ENCODE results near the gene SPON2.

The SPON2 gene

GRCh38 chr4:1208970-1209704, 36.8 kb upstream of the SPON2 start:
- no peak for DNase-seq (ENCODE audit: low read depth in 2 of 2, low spot score in 1 of 2)

DNA sequence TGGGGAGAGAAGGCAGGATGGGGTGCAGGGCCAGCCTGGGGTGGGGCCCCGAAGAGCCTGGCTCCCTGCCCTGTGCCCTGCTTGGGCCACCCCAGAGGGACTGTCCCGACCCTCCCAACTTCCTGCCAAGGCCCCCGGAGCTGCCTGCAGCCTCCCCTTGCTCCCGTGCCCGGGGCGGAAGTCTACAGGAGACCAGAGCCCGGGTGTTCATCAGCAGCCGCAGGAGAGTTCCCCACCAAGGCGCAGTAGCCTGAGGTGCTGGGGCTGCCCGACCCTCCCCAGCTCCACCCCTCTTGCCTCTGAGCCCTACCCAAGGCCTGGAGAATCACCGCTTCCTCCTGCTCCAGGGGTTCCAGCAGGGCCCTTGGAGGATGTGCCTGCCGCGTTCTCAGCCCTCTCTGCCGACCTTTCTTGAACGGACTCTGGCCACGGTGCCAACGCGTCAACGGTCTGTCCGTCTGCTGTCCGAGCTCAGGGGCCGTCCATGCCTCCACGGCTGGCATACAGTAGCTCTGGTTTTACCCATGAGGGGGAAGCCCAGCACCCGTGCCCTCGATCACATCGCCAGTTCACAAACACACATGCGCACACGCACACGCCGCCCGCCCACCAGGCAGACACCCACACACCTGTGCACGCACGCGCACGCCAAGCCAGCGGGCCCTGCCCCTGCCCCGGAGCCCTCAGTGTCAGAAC, 36.0 kb upstream of the SPON2 start:
- no peak for DNase-seq (ENCODE audit: low read depth in 2 of 2, low spot score in 1 of 2)

GRCh38 chr4:1207603-1208265, 35.4 kb upstream of the SPON2 start:
- DNase-seq (ENCODE audit: low read depth in 2 of 2, low spot score in 1 of 2) = no peak

- DNase-seq (ENCODE audit: low read depth in 2 of 2, low spot score in 1 of 2) = no peak
Observed at GRCh38 chr4:1207157-1207470, 34.7 kb upstream of the SPON2 start.

GRCh38 chr4:1206299-1207156, 34.1 kb upstream of the SPON2 start:
- DNase-seq (ENCODE audit: low read depth in 2 of 2, low spot score in 1 of 2) = no peak

GRCh38 chr4:1205586-1206298, 33.4 kb upstream of the SPON2 start:
- no peak for DNase-seq (ENCODE audit: low read depth in 2 of 2, low spot score in 1 of 2)

DNA sequence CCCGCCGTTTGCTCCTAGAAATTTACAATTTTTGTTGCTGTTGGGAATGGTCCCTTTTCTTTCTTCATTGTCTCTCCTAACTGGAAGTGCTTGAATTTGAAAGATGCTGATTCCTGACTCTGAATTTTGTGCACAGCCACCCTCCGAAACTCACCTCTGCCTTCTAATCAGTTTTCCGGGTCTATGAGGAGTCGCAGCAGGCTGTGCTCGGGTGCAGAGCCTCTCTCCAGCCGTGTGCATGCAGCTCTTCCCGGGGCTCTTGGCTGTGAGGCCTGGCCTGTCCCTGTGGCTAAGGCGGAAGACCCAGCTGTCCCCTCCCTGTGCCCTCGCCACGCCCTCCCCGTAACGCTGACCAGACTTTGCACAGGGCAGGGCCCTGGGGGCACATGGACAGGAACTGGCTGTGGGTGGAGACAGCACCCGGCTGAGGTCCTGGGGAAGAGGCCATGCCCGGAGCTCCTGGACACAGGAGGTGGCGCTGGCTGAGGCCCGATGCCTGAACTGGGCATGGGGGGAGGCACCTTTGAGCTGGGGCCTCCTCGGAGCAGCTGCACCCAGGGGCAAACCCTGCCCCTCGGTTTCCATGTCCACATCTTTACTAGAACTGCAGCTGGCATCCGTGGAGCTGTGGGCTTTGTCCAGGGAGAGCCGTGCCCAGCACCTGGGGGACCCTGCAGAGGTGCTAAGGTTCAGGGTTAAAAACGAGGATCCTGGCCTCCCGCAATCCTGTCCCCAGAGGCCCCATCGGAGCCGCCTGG, 32.6 kb upstream of the SPON2 start:
- DNase-seq (ENCODE audit: low read depth in 2 of 2, low spot score in 1 of 2) = no peak

DNA sequence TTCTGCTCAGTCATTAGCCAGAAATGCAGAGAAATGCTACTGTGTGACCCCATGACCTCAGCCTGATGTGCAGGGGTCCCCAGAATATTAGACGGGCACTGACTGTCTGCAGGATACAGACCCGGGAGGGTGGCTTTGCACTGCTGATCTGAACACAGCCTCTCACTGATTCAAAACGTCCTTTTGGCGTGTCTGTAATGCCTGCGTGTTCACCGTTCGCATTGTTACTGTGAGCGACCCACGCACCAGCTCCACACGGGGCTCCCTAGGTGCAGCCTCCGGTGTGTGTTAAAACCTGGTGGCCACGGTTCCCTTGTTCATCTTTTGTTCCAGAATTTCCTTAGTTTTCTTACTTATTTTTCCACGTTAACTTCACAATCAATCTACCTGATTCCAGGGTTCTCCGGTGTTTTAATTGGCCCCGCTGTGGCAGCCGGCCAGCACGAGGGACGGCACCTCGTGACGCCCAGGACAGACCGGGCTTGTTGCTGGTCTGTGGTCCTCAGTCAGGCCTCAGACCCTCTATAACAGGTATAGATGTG, 32.0 kb upstream of the SPON2 start:
- no peak for DNase-seq (ENCODE audit: low read depth in 2 of 2, low spot score in 1 of 2)

DNA sequence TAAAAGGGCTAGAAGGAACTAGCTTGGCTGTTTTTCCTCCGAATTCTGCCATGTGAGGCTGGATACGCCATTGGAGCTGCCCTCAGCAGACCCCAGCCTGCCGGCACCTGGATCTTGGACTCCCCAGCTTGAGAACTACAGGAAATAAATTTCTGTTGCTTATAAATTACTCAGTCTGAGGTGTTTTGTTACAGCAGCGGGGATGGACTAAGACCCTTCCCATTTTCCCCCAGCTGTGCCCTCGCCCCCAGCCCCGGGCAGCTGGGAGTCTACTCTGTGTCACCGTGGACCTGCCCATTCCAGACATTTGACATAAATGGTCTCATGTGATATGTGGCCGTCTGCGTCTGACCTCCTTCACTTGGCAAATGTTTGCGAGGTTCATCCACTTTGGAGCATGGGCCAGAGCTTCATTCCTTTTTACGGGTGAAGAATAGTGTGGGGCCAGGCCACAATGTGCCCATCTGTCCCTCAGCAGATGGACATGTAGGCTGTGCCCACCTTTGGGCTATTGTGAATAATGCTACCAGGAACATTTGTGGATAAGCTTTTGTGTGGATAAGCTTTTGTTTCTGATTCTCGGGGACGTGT, 30.7 kb upstream of the SPON2 start:
- no peak for DNase-seq (ENCODE audit: low read depth in 2 of 2, low spot score in 1 of 2)

GRCh38 chr4:1202526-1203011, 30.2 kb upstream of the SPON2 start:
- DNase-seq (ENCODE audit: low read depth in 2 of 2, low spot score in 1 of 2) = no peak

GRCh38 chr4:1201851-1202525, 29.6 kb upstream of the SPON2 start:
- DNase-seq (ENCODE audit: low read depth in 2 of 2, low spot score in 1 of 2) = peak; percentile 63 to 69

GRCh38 chr4:1200425-1201035, 28.1 kb upstream of the SPON2 start:
- no peak for DNase-seq (ENCODE audit: low read depth in 2 of 2, low spot score in 1 of 2)

GRCh38 chr4:1199556-1200331, 27.4 kb upstream of the SPON2 start:
- DNase-seq (ENCODE audit: low read depth in 2 of 2, low spot score in 1 of 2) = no peak

DNA sequence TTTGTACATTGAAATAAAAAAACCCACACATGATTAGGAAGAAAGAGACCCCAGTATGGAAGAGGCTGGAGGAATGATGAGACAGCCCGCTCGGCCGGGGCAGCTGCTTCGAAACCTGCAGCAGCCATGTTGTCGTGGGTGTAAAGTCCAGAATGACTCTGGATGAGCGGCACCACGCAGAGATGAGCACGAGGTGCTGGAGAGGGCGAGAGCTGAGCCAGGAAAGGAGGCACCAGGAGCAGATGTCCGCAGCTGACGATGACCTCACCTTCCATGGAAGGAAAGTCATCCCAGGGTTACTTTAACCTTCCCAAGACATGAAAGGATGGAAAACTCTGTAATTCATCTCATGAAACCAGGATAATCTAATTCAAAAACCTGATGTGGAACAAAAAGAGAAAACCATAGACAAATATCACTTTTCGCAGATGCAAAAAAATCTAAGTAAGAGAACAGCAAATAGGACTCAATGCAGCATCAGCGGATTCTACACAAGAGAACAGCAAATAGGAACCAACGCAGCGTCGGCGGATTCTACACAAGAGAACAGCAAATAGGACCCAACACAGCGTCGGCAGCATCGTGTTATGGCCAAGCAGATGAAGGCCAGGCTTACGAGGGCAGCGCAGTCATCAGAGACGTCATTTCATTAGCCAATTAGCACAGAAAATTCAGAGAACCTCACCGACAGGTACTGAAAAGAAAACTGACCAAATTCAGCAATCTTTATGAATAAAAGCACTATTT, 25.9 kb upstream of the SPON2 start:
- no peak for DNase-seq (ENCODE audit: low read depth in 2 of 2, low spot score in 1 of 2)

DNA sequence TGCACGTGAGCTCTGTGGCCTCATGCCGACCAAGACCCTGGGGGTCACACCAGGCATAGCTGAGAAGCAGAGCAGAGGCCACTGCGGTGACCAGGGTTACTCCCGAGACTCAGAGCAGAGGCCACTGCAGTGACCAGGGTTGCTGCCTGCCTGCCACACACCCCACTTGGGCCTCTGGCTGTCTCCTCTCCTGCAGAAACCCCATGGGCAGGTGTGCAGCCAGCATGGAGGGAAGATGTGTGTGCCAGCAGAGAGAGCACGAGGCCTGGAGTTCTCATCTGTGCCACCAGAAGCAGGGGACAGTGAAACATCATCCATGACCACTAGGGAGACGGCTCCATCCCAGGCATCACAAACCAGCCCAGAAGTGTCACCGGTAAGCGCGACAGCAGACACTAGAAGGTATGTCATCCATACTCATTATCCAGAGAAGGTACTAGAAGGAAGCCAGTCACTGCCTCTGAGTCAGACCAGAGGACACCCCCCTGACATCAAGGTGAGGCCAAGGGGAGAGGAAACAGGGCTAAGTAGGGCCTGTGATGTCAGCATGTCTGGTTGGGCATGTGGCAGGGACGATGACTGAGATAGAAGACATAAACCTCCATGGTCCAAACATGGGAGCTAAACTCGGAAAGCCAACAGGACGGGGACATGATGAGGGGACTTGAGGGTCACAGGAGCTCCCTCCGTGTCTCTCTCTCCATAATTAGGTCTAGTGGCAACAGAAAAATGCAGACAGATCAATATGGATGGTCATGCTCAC, 24.2 kb upstream of the SPON2 start:
- DNase-seq (ENCODE audit: low read depth in 2 of 2, low spot score in 1 of 2) = no peak

- no peak for DNase-seq (ENCODE audit: low read depth in 2 of 2, low spot score in 1 of 2)
Observed at GRCh38 chr4:1195891-1196401, 23.6 kb upstream of the SPON2 start.
